Activated CD4-positive, alpha-beta T cell treated with anti-CD3 and anti-CD28 coated beads for 1 hour (primary cell): ENCODE measurements around the gene NAA40.

ENCODE experiments used
- DNase-seq: peaks from one replicate; pipeline ENCODE4 v3.0.0-alpha.2; 2020

Gene NAA40

DNA sequence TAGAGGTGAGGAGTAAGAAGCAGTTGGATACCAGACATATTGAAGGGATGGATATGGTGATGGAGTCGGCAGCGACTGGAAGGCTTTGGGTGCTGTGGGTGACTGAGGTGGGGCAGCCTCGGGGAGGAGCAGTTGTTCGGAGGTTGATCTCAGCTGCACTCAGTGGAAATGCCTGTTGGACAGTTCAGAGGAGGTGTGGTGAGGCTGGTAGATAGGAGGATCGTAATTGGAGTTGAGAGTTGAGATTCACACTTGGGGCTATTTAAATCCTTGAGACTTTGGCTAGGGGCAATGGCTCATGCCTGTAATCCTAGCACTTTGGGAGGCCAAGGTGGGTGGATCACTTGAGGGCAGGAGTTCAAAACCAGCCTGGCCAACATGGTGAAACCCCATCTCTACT is 54.3 kb downstream of the NAA40 start:
- DNase-seq, result no peak

DNA sequence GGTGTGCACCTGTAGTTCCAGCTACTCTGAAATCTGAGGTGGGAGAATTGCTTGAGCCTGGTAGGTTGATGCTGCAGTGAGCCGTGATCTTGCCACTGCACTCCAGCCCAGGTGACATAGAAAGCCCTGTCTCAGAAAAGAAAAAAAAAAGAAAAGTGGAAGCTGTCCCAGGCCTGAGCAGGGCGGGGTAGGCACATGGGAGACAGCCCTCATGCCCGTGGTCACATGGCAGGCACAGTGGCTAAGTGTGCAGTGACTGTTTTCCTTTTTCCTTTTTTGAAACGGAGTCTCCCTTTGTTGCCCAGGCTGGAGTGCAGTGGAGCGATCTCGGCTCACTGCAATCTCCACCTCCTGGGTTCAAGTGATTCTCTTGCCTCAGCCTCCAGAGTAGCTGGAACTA is 55.2 kb downstream of the NAA40 start:
- DNase-seq, result no peak

DNA sequence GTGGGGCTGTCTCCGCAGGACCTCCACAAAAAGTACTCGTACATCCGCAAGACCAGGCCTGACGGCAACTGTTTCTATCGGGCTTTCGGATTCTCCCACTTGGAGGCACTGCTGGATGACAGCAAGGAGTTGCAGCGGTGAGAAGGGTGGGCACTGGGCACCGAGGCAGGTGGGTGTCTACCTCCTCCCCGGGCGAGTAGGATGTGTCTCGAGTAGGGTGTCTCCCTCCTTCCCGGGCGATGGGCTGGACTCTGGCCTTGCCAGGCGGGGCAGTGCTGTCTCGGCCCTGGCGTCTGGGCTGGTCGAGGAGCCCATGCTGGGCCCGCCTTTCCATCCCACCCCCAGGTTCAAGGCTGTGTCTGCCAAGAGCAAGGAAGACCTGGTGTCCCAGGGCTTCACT is 57.7 kb downstream of the NAA40 start:
- DNase-seq, result no peak

DNA sequence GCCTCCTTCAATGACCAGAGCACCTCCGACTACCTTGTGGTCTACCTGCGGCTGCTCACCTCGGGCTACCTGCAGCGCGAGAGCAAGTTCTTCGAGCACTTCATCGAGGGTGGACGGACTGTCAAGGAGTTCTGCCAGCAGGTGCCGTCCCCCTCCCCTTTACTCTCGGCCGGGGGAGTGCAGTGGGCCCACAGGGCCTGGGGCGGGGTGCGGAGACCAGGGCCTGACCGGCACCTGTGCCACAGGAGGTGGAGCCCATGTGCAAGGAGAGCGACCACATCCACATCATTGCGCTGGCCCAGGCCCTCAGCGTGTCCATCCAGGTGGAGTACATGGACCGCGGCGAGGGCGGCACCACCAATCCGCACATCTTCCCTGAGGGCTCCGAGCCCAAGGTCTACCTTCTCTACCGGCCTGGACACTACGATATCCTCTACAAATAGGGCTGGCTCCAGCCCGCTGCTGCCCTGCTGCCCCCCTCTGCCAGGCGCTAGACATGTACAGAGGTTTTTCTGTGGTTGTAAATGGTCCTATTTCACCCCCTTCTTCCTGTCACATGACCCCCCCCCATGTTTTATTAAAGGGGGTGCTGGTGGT is 58.4 kb downstream of the NAA40 start:
- DNase-seq, result no peak

DNA sequence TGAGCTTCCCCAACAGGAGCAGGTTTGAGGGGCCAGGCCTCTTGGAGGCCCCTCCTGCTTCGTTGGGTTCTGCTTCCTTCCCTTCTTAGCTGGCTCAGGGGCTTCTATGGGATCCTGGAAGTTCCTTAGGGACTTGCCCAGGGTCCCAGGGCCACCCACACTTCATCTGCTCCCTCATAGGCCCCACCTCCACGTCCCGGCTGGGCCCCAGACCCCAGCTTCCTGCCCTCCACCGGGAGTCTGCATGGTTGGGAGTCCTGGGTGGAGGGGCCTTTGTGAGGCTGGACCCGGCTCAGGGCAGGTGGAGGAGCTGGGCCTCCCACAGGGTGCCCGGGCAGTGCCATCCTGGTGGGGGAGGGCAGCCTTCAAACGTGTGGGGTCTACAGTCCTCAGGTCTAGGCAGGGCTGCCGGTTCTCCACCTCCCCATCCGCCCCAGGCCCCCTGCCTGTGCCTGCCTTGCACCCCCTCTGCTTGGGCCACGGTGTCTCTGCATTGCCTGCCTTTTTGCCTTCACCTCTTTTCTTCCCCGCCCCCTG is 59.1 kb downstream of the NAA40 start:
- no peak for DNase-seq

DNA sequence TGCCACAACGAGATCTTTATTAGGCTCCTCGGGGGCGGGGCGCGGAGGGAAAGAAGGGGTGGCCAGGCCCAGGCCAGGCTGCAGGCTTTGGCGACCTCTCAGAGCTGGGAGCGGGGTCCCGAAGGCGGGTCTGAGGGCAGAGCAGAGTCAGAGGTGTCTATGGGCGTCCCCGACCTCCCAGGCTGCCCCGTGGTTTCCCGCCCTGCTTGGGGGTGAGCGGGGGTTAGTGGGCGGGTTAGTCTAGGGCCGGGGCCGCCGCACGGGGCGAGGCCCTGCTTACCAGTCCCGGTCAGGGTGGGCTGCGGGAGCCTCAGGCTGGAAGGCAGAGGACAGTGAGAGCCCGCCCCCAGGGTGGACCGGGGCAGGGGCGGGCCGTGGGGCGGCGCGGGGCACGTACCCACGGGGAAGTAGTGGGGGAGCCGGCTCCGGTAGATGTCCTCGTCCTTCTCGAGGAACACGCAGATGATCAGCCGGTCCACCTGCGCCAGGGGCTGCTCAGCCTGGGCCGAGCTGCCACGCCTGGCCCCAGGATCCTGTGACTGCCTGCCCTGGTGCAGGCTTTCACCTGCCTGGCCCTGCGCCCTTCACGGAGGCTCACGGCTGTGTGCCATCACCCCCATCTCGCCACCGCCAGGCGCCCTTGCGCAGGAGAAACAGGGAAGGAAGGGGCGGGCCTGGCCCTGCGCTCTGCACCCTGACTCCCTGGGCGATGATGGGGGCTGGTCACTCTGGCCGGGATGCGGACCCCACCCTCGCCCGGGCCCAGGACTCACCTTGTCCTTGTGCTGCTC is 60.0 kb downstream of the NAA40 start:
- DNase-seq, result no peak

DNA sequence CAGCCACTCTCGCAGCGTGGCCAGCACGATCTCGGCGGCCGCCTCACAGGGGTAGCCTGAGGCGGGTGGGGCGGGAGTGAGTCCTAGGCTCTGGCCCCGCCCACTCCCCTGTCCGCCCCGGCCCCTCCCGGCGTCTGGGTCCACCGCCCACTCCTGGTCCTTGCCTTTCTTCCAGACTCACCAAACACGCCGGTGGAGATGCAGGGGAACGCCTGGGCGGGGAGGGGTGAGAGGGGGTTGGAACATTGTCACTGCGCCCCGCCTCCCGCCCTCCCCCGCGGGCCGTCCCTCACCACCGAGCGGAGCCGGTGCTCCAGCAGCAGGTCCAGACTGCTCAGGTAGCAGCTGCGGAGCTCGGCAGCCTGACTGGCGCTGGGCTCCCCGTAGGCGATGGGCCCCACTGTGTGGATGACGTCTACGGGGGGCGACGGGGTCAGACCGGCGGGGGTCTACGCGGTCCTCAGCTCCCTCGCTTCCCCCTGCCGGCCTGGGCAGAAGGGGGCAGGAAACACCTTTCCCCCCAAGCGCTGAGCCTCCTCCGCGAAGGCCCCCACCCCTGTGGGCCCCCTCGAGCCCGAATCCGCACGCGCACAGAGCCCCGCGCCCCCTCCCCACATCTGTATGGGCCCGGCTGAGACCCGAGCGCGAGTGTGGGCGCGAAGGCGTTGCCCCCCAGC is 60.7 kb downstream of the NAA40 start:
- DNase-seq, result peak; percentile 44

DNA sequence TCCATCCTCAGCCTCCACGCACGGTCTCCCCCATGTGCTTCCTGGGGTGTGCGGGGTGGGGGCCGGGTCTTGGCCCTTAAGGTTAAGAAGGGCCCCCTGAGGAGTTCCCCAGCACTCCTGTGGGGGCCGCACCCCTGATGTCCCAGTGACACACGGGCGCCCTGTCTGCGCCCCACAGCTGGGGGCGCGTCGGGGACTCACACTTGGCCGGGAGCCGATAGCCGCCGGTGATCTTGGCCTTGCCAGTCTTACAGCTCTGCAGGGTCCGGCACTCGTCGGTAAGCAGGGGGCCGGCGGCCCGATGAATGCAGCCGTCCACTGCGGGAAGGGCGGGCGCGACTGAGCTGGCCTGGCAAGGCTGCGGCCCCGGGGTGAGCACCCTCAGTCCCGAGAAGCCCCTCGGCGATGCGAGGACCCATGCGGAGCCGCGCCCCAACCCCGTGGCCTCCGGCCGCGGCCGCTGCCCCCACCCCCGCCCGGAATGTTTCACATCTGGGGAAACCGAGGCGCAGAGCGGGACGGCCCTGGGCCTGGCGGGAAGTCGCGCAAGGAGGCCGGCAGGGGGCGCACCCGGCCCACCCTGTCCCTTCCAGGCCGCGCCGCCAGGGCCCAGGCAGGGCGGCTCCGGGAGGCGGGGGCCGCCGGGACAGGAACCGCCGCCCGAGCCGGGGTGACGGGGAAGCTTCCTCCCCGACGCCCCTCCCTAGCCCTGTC is 61.4 kb downstream of the NAA40 start:
- peak; percentile 60 for DNase-seq

DNA sequence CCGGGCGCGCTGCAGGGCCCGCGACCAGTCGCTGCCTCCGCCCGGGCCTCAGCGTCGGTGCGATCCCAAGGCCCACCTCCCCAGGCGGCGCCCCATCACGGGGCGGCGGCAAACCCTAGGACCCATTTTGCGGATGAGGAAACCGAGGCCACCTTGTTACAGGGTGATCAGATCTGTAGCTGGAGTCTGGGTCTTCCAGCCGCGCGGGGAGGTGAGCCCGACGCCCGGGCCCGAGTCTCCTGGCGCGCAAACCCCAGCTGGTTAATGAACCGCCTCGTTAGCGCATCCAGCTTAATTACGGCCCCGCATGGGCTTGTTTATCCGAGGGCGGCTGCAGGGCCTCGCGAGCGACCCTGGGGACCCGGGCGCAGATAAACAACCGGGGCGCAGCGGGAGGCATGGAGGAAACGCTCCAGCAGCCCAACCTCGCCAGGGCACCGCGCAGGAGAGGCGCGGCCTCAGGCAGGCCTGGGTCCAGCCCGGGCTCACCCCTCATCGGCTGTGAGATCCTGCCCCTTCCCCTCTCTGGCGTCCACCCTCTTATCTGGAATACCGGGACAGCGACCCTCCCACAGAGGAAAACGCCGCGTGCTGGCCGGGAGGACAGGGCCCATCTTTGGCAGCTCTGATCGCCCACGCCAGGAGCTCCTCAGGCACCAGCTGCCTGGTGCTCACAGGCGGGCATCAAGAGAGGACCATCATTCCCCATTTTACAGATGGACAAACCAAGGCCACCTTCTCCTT is 62.1 kb downstream of the NAA40 start:
- no peak for DNase-seq

DNA sequence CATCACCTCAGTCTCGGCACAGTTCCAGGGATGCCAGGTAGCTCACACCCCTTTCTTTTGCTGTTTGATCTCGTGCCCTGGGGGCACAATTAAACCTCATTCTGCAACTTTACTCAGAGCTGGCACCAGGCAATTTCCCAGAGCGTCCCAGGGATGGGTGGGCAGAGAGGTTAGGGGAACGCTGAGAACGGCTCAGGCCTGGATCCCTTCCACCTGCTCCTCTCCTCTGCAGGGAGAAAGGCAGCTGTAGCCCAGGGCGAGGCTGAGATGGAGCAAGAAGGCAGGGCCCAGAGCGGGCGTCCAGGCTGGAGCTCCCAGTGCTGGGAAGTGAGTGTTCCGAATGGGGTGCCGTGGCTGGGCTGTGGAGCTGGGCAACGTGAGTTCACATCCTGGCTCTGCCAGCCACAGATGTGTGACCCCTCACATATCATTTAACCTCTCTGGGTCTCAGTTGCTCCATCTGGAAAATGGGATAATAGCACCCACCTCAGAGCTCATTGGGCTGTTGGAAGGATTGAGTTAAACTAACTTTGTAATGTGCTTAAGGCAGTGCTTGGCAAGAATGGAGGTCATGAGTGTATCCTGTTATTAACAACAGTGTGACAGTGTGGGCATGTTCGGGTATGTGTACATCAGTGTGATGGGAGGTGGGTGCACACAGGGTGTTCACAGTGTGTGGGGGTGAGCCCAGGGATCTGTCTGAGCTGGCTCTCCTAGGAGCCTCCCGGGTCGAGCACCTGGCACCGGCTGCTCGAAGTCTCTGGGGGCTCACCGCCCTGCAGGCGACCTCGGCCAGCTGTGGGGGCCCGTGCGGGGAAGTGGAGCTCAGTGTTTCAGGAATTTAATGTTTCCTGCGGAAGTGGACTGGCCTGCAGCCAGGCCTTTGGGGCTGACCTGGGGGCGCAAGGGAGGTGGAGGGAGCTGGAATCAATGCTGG is 63.0 kb downstream of the NAA40 start:
- no peak for DNase-seq

DNA sequence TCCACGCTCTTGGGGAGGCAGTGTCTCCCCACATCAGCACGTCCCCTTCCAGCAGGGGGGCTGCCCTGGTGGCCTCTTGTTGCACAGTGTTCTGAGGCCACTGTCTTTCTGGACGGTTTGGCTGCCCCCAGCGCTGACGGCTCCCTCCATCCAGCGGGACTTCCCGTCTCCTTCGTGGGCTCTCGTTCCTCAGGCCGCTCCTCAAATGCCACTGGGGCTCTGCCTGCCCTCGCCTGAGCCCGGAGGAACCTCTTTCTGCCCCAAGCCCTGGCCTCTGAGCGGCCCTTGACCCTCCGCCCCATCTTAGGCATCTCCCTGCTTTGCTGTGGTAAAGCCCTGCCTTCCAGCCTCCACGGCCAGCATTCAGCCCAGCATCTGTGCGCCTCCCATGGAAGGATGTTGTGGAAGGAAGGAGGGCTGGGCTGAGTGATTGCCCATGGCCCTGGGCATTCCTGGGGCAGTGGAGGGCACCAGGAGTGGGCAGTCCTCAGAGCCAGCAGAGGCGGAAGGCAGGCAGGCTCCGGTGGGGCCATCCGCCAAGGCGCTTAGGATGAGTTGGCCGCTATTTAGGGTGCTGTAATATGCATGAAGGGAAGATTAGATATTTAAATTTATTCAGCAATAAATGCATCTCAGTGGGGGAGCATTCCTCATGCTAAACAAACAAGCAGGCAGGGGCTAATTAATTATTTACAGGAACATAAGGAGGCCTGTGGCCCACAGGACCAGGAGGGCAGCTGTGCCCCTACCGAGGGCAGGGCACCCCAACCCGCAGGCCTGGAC is 65.2 kb downstream of the NAA40 start:
- DNase-seq, result no peak

DNA sequence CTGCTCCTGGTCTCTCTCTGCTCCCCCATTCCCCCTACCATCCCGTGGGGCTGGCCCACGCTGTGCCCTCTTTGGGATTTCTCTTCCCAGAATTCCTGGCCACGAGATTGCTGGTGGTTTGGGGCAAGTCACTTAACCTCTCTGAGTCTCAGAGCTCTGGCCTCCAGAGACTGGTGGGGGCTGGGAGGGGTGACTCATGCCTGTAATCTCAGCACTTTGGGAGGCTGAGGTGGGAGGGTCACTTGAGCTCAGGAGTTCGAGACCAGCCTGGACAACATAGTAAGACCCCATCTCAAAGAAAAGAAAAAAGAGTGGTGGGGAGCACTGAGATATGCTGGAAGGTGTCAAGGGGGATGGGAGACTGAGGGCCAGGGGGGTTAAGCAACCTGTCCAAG is 65.8 kb downstream of the NAA40 start:
- DNase-seq, result no peak

DNA sequence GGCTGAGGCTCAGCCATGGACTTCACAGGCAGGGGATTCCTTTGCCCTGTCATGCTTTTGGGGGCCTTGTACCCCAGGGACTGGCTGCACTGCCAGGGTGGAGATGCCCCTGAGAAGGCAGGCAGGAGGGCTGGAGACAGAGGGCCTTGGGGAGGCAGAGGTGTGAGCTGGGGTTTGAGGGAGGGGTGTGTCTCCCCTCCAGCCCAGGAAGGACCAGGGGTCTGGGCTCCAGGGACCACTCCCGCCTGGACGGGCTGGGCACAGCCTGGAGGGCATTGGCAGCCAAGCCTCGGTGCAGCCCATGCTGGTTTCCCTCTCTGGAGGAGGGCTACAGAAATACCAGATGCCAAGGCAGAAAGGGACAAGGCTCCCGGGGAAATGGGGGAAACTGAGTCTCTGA is 66.9 kb downstream of the NAA40 start:
- DNase-seq, result no peak

DNA sequence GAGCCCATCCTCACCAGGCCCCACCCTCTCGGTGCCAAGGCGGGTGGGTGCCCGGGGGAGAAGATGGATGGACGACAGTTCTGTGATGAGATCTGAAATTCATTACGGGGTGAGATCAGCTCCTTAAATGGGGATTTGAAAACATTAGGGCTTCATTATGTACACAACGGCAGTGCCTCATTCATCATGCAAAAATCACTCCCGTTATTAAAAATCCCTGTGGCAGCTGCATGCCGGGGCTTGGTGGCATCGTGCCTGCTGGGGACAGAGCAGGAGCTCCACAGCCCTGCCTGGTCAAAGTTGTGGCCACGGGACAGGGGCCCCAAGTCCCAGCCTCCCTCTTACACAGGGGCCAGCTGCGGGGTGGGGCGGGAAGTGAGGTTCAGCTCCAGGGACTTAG is 67.6 kb downstream of the NAA40 start:
- no peak for DNase-seq
